ENCODE measurements around the gene OR52B4.
"Not testable (repeated sequence)": the region's sequence is repeated elsewhere in the genome, so short reads cannot be mapped to it uniquely, and the experiment has no call there.

- TF ChIP-seq POLR2A, SPI1 (IDR thresholded peaks at IDR 0.05; ENCODE audit: low read depth, low read length): not testable (repeated sequence)
These were observed 20.0 kb downstream of the OR52B4 start for GRCh38 chr11:4348142-4348541.
